Amniotic stem cell (primary cell): ENCODE data around the gene NAA60.
"Not testable (repeated sequence)": the region's sequence is repeated elsewhere in the genome, so short reads cannot be mapped to it uniquely, and the experiment has no call there.

Source experiments
- DNase-seq: peaks from one replicate; lab custom pipeline; 2025; lab: John Stamatoyannopoulos, UW

NAA60 gene

DNA sequence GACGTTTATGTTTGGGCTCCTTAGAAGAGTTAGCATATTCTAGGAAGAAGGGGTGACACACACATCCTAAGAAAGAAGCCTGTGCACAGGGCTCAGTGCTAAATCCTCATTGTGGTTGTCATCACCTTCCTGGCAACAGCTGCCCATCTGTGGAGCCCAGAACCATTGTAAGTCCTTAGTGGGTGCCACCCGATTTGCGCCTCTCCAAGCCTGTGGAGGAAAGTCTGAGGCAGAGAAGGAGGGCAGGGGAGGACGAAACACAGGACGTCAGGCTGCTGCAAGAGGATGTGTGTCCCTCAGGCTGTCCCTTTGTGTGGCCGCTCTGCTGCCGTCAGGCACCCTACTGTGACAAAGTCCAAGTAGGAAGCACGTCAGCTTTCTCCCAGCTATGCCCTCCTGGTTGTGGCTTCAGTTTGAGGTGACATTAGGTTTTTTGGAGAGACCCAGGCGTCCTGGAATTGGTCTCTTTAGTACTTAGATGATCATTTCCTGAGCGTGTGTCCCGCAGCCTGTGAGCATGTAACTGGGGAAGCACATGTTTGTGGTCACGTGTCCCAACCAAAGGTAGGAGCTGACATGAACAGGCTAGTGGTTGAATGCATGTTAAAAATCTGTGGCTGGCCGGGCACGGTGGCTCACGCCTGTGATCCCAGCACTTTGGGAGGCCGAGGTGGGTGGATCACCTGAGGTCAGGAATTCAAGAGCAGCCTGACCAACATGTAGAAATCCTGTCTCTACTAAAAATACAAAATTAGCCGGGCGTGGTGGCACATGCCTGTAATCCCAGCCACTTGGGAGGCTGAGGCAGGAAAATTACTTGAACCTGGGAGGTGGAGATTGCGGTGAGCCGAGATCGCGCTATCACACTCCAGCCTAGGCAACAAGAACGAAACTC, 68.1 kb downstream of the NAA60 start:
- DNase-seq = no peak

DNA sequence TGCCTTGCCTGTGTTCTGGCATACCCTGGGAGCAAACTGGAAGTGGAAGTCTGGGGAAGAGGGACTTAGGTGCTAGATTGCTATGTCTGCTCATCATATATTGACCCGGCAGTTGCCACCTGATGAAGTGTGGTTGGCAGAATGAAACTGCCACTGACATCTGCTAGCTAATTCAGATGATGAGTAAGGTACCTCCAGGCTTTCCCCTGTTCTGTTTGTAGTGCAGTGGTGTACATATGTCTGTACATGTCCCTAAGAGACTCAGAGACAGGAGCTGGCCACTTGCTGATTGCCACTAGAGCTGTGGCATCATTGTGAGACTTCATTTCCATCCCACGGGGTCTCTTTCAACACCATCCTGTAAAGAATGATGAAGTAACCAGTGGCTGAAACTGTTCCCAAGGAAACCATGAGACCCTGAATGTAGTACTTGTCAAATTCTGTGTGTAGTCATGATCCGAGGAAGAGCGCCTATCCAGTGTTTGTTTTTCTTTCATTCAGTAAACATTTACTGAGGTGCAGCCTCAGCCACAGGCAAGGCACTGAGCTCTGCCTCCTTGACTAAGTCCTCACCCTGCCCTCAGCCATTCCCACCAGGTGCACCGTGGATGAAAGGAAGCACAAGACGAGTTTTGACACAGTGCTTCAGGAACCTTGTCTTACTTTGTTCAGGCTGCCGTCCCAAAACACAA, 70.6 kb downstream of the NAA60 start:
- DNase-seq = no peak

DNA sequence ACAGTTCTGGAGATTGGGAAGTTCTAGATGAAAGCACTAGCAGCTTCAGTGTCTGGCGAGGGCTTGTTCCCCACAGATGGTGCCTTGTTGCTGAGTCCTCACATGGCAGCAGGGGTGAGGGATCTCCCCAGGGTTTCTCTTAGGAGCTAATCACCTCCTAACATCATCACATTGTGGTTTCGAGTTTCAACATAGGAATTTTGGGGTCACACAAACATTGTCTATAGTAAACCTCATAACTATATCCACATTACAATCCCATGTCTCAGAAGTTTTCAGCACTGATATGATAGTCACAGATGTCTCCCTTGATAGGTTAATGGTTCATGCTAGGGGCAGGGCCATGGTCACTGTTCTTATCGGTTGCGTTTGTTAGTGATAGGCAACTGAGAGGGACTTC, 71.1 kb downstream of the NAA60 start:
- no peak for DNase-seq

DNA sequence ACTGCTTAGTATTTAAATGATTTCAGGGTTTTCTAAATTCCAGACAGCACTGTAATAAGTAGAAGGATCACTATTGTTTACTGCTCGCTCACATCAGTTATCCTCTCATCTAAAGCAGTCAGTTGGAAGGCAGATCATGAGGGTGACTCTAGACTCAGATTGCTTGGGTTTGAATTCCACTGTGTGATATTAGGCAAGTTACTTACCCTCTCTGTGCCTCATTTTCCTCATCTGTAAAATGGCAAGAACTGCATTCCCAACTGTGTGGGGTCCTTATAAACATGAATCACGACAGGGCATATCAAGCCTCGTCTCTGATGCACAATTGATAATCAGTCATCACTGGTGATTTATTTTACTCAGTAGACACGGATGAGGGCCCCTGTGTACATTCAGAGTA, 72.4 kb downstream of the NAA60 start:
- DNase-seq = no peak

DNA sequence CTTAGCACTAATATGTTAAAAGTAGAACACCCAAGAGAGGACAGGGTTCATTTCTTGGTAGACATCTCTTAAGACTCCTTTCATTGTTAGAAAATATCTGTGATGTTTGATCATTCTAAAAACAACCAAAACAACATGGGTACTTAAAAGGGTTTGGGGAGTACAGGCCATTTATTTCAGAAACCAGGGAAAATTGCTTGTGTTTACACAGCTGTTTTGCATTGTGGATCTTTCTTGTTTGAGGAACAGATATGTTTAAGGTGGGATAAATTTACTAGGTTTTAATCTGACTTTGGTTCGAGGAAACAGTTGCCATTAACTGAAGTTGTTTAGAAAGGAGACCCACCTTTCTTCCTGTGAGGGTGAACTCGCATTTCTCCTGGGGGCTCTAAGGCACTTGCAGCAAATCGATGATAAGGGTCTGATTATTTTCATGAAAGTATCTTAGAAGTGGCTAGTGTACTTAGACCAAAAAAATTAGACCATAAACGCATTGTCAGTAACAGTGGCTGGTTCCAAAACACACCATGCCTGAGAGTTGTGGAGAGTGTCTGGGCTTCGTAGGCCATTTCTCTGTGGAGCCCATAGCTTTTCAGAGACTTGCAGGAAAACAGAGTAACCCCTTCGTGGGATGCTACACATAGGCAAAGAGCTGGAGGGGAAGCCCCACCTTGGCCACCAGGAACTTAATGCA, 75.0 kb downstream of the NAA60 start:
- DNase-seq = no peak

DNA sequence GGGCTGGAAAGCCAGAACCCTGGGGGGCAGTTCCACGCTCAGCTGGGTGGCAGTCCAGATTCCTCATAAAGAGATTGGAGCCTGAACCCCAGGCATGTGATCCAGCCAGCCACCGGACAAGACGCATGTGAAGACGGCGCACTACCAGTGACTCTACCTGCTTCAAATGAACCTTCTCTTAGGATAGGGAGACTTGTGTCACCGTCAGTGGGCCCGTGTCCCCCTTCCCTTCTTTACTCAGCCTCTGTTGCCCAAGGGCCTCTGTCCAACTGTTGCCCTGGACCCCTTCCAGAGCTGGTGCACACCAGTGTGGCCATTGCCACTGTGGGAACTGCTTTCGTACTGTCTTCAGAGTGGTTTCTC, 75.5 kb downstream of the NAA60 start:
- DNase-seq = no peak

DNA sequence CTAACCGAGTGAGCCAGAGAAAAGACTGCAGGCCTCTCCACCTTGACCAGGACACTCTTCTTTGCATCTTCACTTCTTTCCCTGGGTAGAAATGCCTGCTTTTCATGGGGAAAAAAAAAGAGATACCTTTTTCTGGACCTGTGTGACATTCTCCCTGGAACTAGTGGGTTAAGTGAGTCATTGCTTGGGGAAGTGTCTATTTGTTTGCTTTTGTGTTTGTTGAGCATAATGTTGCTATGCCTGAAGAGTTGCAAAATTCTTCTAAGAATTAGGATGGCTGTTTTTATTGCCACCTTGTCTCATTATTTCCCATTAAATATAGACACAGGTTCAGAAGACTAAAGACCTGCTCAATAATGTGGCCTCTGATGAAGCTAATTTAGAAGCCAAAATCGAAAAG, 76.1 kb downstream of the NAA60 start:
- no peak for DNase-seq

DNA sequence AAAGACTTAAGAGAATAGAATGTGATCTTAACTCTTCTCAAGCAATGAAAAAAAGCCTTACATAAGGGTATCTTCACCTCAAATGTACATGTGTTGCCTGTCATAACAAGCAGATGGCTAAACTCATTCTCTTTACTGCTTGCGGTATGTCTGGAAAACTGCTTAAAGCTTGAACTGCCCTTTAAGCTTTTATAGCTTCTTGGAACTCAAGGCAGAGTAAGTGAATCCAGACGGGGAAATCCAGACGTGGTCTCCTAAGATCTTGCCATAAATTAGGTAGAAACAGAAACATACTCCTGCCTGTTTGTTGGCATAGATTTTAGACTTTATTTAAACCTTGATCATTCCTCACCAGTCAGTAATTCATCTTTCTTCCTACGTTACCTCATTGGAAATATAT, 76.9 kb downstream of the NAA60 start:
- no peak for DNase-seq

DNA sequence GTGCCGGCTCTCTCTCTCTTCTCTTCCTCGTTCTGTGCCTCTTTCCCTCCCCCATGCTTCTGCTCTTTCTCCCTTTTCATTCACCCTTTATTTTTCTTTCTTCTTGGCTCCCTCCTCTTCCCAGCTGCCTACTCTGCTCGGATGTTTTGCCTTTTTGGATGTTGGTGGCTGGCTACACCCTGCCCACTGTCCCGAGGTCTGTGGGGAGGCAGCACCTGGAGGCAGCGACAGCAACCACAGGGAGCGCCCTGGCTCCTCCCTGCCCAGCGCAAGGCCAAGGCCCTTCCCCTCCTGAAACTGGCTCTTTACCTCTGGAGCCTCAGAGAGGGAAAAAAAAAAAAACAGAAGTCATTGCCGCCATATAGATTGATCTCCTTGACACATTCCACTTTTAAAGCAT, 77.4 kb downstream of the NAA60 start:
- no peak for DNase-seq

DNA sequence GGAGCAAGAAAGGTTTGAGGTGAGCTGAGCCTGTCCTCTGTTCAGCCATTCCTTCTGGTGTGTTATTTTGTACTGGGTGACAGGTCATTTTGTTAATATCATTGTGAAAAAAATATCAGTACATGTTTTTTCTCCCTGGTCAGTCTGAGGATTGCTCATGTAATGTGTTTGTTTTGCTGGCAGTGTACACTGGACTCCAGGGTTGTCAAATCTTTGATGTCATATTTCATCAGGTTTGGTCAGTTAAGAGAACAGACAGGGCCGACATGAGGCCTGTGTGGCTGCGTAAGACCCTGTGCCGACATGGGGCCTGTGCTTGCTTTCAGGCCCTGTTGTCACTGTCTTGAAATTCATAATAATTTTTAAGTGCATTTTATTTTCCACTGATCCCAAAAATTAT, 79.8 kb downstream of the NAA60 start:
- DNase-seq = no peak

DNA sequence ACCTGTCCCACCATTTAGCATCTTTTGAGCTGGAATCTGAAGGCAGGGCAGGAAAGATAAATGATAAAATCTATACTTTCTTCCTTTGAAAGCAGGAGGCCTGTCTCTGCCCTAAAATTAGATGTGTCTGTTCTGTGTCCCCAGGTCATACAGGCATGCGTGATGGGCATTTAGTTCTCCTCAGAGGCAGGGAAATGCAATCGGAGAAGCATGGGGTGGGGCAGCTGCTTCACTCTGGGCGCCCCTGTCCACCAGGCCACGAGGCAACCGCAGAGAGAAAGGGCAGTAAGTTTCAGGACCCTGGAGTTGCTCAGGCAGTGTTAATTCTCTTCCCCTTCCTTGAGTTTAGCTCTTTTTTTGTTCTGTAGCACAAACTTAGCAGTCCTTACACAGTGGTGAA, 82.5 kb downstream of the NAA60 start:
- DNase-seq = no peak

DNA sequence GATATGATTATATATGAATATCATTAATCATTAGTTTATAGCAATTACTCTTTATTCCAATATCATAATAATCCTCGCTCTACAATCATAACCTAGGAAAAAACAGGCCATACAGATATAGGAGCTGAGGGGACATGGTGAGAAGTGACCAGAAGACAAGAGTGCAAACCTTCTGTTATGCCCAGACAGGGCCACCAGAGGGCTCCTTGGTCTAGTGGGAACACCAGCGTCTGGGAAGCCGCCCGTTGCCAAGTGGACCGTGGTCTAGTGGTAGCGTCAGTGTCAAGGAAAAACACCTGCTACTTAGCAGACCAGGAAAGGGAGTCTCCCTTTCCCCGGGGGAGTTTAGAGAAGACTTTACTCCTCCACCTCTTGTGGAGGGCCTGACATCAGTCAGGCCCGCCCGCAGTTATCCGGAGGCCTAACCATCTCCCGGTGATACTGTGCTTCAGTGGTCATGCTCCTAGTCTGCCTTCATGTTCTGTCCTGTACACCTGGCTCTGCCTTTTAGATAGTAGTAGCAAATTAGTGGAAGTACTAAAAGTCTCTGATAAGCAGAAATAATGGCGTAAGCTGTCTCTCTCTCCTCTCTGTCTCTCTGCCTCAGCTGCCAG, 83.8 kb downstream of the NAA60 start:
- not testable (repeated sequence) for DNase-seq

DNA sequence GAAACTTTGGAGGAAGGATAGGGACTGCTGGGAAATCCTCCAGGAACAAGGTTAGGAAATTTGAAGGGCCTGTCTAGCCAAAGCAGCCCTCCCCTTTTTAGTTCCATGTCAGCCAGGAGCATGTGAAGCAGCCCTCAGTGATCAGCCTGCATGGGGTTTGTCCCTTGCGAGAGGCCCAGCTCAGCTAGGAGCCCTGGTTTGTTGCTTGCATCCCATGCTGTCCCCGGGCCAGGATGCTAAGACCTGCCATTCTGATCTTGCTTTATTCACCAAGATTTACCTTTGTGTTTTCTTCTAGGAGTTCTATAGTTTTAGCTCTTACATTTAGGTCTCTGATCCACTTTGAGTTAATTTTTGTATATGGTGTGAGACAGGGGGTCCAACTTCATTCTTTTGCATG, 84.9 kb downstream of the NAA60 start:
- DNase-seq = no peak

DNA sequence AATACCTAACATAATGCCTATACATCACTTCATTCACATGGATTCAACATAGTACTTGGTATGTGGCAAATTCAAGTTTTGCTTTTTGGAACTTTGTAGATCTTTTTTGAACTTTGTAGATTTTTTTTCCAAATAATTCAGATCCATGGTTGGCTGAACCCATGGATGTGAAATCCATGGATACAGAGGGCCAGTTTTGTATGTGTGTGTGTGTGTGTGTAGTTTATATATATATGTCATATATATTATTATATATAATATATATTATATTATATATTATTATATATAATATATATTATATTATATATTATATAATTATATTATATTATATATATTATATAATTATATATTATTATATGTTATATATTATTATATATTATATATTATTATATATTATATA, 85.7 kb downstream of the NAA60 start:
- DNase-seq = no peak

DNA sequence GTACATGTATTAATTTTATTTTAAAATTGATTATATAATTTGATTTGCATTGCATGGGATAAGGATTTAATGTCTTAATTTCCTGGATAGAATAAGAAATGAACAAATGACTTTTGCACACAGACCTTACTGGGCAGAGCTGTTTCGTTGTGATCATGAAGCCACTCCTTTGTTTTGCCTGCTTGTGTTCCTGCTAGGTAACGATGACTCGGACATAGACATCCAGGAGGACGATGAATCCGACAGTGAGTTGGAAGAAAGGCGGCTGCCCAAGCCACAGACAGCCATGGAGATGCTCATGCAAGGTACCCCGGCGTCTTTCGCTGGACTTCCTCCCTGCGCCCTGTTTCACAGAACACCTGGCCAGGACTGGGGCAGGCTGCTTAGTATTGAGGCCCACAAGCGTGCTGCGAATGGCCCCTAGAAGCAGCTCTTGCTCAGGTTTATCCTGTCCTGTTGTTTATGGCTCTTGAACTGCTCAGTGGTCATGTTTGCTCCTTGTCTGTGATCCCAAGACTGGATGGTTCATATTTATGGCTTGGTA, 87.0 kb downstream of the NAA60 start:
- no peak for DNase-seq

DNA sequence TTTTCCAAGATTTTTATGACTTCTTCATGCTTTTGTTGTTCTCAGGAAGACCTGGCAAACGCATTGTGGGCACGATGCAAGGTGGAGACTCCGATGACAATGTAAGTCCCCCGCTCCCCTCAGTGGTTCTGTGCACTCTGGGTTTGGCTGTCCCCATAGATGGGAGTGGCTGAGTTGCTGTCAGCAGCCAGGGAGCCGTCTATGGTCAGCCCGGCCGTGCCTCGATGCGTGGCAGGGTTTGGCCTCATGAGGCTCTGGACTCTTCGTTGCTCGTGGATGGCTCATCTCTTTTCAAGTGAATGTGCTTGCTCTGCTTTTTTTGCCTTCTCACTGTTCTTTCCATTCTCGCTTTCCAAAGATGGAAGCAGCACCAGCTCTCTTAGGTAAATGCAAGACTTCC, 89.3 kb downstream of the NAA60 start:
- DNase-seq = no peak

DNA sequence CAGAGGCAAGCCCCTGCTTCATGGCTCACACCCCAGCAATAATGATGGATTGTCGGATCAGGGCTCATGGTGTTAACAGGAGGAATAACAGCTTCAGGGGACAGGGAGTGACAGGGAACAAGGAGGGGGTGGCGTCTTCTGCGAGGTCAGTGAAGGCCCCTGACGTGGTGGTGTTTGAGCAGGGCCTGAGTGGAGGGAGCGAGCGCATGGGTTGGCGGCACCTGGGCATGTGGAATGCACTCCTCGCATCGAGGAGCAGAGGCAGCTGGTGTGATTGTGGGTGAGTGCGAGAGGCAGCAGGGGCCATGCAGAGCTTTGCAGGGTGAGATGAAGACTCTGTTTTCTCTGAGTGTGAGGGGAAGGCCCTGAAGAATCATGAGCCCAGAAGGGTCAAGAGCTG, 90.6 kb downstream of the NAA60 start:
- DNase-seq = no peak

DNA sequence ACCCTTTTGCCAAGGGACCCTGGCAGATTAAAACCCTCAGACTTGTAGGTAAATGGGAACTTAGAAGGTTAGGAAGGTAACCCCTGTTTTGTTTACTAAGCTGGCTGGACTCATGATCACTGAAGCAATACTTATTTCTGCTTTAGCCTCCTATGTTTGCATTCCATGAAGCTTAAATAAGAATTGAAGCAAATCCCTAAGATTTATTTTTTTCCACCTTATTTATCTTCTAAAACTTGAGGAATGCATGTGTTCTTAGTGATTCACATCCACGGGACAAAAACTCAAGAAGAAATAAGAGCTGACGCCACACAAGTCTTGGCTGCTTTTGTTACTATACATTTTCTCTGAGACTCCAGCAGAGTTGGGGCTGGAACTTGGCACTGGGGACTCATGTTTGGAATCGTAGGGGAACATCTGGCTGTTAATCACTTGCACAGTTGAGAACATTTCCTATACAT, 92.8 kb downstream of the NAA60 start:
- DNase-seq = peak; percentile 35
